ENCODE measurements around the gene CDC42BPA. TPM values are rescaled to one million over a fixed set of nuclear protein-coding genes. Genes with fewer than 3 reads are reported as not detected.

CDC42BPA gene
- total RNA-seq, 2 experiments from 2014 or later = 3.6 to 3.8 TPM

GRCh38 chr1:227323967-227324268 is 5.6 kb upstream of the CDC42BPA start:
- peaks cover 10% of the 10 kb centered on the region for H3K4me1 Mint-ChIP-seq
- H3K9me3 Mint-ChIP-seq = no peaks in the 10 kb centered on the region
- H3K4me3 Mint-ChIP-seq = no peak overlapping the region
- DNase-seq = no peak
- peaks cover 30% of the 10 kb centered on the region for H3K27me3 Mint-ChIP-seq
- POLR2A ChIA-PET = interaction anchor here (0.6 kb wide), 1 partner anchor 890 kb away, joined by 4 read pairs; no protein-coding TSS in a partner anchor
- no peaks in the 10 kb centered on the region for H3K36me3 Mint-ChIP-seq (ENCODE audit: low read depth)
- H3K27ac Mint-ChIP-seq = no peak overlapping the region
- CTCF ChIA-PET = no interaction called here

DNA sequence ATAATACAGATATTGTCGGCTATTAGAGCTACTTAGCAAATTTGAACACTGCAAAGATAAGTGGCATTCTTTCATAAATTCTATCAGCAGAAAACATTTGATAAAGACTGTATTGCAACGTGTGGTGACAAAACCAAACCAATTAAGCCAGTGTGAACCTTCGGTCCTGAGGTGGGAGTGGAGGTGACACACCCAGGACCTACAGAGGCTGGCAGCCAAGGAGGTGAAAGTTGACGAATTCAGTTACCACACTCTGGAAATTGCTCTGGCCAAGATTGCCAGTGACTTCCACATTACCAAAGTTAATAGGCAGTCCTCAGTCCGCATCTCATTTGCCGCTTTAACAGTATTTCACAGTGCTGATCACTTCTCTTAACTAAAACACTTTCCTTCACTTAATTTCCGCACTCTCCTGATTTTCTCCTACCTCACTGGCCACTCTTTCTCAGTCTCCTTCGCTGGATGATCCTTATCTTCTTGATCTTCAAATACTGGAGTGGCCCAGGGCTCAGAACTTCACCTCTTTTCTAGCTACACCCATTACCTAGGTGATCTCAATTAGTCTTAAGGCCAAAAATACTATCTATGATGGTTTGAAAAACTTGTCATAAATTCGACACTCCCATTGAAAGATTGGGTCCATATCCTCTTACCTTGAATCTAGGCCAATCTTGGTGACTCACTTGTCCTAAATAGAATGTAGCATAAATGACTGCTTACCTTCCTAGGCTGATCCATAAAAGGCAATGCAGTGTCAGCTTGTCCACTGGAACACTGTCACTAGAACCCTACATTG is 5.1 kb upstream of the CDC42BPA start:
- Mint-ChIP-seq H3K27me3 (peaks cover 33% of the 10 kb centered on the region), H3K4me3 (no peak overlapping the region), H3K9me3 (no peaks in the 10 kb centered on the region), H3K4me1 (peaks cover 10% of the 10 kb centered on the region), H3K36me3 (ENCODE audit: low read depth) (no peaks in the 10 kb centered on the region), H3K27ac (no peak overlapping the region)
- DNase-seq = no peak
- ChIA-PET CTCF (interaction anchor here (0.7 kb wide), 1 partner anchor 467 kb away, joined by 3 read pairs; no protein-coding TSS in a partner anchor), POLR2A (interaction anchor here (0.6 kb wide), 1 partner anchor 890 kb away, joined by 4 read pairs; no protein-coding TSS in a partner anchor)

DNA sequence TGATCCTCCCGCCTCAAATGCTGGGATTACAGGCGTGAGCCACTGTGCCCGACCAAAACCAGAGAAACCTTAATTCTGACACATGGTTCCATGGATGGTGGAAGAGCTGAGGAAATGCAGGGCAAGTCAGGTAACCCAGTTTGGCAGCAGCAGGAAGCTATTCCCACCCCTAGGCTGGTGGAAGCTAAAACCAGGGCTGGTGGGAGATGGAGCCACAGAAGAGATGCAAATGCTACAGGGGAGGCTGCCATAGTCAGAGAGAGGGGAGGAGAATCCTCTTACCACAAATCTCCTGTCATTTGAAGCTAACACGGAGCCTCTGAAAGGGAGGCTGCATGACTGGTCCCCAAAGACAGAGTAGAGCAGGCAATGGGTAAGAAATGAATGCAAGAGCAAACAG is 4.1 kb upstream of the CDC42BPA start:
- ChIA-PET POLR2A (no interaction called here), CTCF (interaction anchor here (0.7 kb wide), 1 partner anchor 416 kb away, joined by 3 read pairs; no protein-coding TSS in a partner anchor)

GRCh38 chr1:227321035-227321434 is 2.7 kb upstream of the CDC42BPA start:
- Mint-ChIP-seq H3K4me3 (no peak overlapping the region), H3K27ac (no peak overlapping the region), H3K27me3 (peaks cover 48% of the 10 kb centered on the region)

More for the DNA sequence above, 4.1 kb upstream of the CDC42BPA start:
- H3K9me3 Mint-ChIP-seq = no peaks in the 10 kb centered on the region
- H3K4me1 Mint-ChIP-seq = peaks cover 13% of the 10 kb centered on the region
- H3K27me3 Mint-ChIP-seq = peaks cover 36% of the 10 kb centered on the region
- H3K4me3 Mint-ChIP-seq = no peak overlapping the region
- no peak overlapping the region for H3K27ac Mint-ChIP-seq
- DNase-seq = no peak
- H3K36me3 Mint-ChIP-seq (ENCODE audit: low read depth) = no peaks in the 10 kb centered on the region

GRCh38 chr1:227320476-227320875 is 2.2 kb upstream of the CDC42BPA start:
- Mint-ChIP-seq H3K27me3 (peaks cover 54% of the 10 kb centered on the region), H3K27ac (no peak overlapping the region), H3K4me1 (peaks cover 29% of the 10 kb centered on the region), H3K4me3 (no peak overlapping the region), H3K36me3 (ENCODE audit: low read depth) (peaks cover 3% of the 10 kb centered on the region), H3K9me3 (no peaks in the 10 kb centered on the region)
- POLR2A ChIA-PET = no interaction called here
- CTCF ChIA-PET = no interaction called here
- DNase-seq = no peak

More at GRCh38 chr1:227321035-227321434, 2.7 kb upstream of the CDC42BPA start:
- ChIA-PET POLR2A (no interaction called here), CTCF (interaction anchor here (0.8 kb wide), 1 partner anchor 1016 kb away, joined by 3 read pairs; no protein-coding TSS in a partner anchor)
- Mint-ChIP-seq H3K36me3 (ENCODE audit: low read depth) (peaks cover 3% of the 10 kb centered on the region), H3K9me3 (no peaks in the 10 kb centered on the region), H3K4me1 (peaks cover 23% of the 10 kb centered on the region)
- DNase-seq = no peak

DNA sequence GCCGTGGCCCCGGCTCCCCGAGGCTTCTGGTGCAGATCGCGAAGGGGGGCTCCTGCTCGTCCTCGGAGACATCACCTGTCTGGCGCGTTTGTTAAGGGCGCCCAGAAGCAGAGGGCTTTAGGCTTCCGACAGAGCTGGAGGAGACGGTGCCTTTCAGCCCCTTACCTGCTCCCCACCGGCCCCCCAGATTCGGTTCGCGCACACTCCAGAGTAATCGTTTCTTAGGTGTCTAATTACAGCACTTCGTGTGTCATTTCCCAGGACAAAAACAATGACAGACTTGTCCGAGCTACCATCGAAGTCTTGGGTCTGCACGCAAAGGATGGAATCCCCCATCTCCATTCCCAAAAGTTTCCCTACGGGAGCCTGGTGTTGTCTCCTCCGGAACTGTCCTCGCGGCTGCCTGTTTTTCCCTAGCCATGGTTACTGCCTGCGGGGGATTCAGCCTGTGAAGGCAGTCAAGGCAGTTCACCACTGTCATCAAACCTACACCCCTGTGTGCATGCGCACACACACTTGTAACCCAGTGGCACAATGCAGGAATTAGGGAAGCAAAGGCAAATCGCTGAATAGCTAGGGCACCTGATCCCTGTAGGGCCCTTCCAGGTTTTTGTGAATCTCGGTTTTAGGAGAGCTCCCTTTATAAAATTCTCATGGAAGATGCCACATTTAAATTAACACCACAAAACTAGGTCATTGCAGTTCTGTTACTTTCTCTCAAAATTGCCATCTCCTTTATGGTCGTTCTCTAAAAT is 738 bp upstream of the CDC42BPA start:
- Mint-ChIP-seq H3K27me3 (peaks cover 54% of the 10 kb centered on the region), H3K36me3 (ENCODE audit: low read depth) (peaks cover 3% of the 10 kb centered on the region), H3K9me3 (no peaks in the 10 kb centered on the region), H3K4me3 (peak overlapping the region; percentile 66), H3K27ac (no peak overlapping the region), H3K4me1 (peaks cover 29% of the 10 kb centered on the region)
- POLR2A ChIA-PET = no interaction called here
- no peak for DNase-seq
- CTCF ChIA-PET = interaction anchor here (0.6 kb wide), 1 partner anchor 177 kb away, joined by 3 read pairs; no protein-coding TSS in a partner anchor

DNA sequence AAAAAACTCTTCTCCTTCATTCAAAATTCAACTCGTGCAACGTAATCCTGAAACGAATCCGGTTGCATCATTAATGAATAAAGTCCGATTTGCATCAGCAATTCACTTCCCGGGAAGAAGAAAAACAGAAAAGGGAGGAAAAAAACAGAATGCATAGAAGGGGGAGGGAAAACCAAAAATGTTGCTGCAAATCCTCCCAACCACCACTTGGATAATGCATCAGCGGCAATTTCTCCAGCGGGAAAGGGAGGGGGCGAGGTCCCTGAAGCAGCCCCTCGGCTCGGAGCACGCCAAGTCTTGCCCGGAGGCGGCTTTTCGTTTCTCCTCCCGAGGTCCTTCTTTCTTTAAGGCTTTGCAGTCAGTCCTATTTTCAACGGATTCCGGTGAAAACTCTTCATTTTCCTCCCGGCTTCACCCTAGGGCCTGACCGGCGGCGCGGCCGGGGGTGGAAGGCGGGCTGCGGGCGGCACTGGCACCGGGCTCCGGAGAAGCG is 723 bp downstream of the CDC42BPA start:
- H3K27ac Mint-ChIP-seq = peak overlapping the region; percentile 82
- H3K4me3 Mint-ChIP-seq = peak overlapping the region; percentile 82
- H3K36me3 Mint-ChIP-seq (ENCODE audit: low read depth) = peaks cover 3% of the 10 kb centered on the region
- ChIA-PET POLR2A (no interaction called here), CTCF (no interaction called here)
- DNase-seq = no peak
- no peaks in the 10 kb centered on the region for H3K9me3 Mint-ChIP-seq
- H3K4me1 Mint-ChIP-seq = peaks cover 29% of the 10 kb centered on the region
- peaks cover 57% of the 10 kb centered on the region for H3K27me3 Mint-ChIP-seq

DNA sequence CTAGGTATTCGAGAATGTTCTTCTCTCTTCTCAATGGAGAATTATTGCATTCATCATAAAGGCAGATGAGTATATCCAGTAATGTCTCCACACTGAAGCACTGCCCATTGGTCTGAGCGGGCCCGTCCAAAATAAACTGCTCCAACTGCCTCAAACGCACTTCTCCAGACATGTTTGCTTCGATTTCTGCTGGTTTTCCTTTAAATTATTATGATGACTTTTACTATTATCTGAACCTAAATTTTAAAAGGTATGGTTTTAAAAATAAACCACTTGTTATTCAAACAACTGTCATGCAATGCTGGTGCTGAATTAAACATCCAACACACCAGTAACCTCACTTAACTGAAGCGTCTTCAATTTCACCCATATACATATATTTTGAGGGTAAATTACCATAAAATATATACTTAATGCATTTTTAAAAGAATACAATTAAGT is 1.3 kb downstream of the CDC42BPA start:
- peaks cover 56% of the 10 kb centered on the region for H3K27me3 Mint-ChIP-seq
- peaks cover 29% of the 10 kb centered on the region for H3K4me1 Mint-ChIP-seq
- H3K4me3 Mint-ChIP-seq = peak overlapping the region; percentile 48
- H3K9me3 Mint-ChIP-seq = no peaks in the 10 kb centered on the region
- POLR2A ChIA-PET = no interaction called here
- CTCF ChIA-PET = no interaction called here
- no peak overlapping the region for H3K27ac Mint-ChIP-seq
- peaks cover 3% of the 10 kb centered on the region for H3K36me3 Mint-ChIP-seq (ENCODE audit: low read depth)
- DNase-seq = no peak

GRCh38 chr1:227316456-227316855 is 1.8 kb downstream of the CDC42BPA start:
- Mint-ChIP-seq H3K36me3 (ENCODE audit: low read depth) (peaks cover 3% of the 10 kb centered on the region), H3K4me1 (peaks cover 28% of the 10 kb centered on the region), H3K27me3 (peaks cover 57% of the 10 kb centered on the region), H3K27ac (no peak overlapping the region), H3K4me3 (peak overlapping the region; percentile 48), H3K9me3 (no peaks in the 10 kb centered on the region)
- POLR2A ChIA-PET = no interaction called here
- CTCF ChIA-PET = no interaction called here
- no peak for DNase-seq

DNA sequence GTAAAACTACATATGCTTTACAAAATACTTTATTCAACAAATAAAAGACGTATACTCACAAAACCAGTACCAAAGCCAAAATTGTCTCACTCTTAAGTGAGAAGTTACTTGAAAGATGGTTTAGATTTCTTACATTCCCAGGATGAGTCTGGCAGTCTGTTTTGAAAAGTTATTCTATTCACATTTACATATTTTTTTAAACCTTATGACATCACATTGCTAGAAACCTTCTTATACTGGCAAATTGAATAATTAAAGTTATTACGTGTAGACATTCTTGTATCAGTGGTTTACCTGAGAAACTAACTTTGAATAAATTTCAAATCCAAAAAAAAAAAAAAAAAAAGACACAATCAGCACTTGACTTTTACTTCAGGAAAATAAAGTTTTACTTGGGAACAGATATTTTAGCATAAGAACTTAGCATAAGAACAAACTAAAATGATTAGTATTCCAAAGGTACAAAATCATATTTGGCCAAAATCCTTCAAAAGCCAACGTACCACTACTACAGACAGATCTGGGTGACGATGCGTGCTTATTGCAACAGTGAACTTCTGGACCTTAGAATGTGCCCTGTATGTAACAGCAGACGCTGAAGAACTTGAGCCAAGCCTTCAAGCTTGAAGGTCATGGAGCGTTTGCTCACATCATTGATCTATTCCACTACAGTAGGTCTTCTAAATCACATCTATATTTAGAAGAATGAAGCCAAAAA is 2.5 kb downstream of the CDC42BPA start:
- Mint-ChIP-seq H3K4me1 (peaks cover 22% of the 10 kb centered on the region), H3K27ac (no peak overlapping the region), H3K4me3 (peak overlapping the region; percentile 48), H3K36me3 (ENCODE audit: low read depth) (peaks cover 3% of the 10 kb centered on the region), H3K27me3 (peaks cover 54% of the 10 kb centered on the region), H3K9me3 (no peaks in the 10 kb centered on the region)
- DNase-seq = no peak
- ChIA-PET POLR2A (no interaction called here), CTCF (no interaction called here)

DNA sequence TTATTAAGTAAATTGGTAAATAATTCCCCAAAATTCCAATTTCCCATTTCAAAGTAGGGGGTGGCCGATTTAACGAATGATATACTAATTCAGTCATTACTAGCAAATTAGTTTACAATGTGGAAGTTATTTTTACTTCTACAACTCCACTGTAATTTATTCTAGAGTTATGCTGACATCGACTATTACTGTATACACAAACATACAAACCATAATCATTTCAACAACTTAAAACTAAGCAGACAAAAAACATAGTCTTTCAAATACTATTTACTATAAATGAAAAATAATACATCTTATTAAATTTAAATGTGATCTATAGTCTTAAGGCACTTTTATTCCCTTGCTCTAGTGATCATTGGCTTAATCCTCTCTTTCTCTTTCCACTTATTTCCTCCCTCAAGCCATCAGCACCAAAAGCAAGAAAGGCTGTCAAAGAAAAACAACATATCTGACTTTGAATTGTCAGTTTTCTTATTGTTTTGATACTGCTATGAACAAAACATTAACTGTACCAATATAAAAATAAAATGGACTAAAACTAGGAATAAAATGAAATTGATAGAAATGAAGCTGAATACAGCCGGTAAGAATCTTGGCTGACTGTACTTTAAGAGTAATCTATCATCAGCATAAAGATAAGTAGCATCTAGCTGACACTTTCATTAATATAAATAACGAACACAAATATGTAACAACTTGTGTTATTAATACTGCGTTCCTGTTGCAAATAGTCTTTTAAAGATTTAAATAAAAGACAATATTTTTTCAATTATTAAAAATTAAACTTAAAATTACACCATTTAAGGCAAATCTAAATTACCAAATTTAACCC is 4.1 kb downstream of the CDC42BPA start:
- Mint-ChIP-seq H3K4me1 (peaks cover 21% of the 10 kb centered on the region), H3K27ac (no peak overlapping the region), H3K9me3 (no peaks in the 10 kb centered on the region), H3K27me3 (peaks cover 44% of the 10 kb centered on the region), H3K36me3 (ENCODE audit: low read depth) (peaks cover 3% of the 10 kb centered on the region), H3K4me3 (no peak overlapping the region)
- CTCF ChIA-PET = no interaction called here
- POLR2A ChIA-PET = no interaction called here
- DNase-seq = no peak

DNA sequence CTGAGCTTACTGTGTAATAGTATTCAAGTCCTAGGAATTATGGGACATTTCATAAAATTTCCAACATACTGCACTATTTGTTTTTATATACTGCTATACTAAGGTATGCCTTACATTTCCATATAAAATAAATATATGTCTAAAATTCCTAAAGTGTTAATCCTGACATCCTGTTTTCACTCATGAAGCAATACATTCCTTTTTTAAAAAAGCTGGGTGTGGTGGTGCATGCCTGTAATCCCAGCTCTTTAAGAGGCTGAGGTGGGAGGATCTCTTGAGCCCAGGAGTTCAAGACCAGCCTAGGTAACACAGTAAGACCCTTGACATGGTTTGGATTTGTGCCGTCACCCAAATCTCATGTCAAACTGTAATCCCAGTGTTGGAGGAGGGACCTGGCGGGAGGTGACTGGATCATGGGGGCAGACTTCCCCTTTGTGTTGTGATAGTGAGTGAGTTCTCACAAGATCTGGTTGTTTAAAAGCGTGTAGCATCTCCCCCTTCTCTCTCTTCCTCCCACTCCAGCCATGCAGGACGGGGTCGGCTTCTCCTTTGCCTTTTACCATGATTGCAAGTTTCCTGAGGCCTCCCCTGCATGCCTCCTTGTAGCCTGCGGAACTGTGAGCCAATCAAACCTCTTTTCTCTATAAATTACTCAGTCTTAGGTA is 5.8 kb downstream of the CDC42BPA start:
- no peak for DNase-seq
- Mint-ChIP-seq H3K9me3 (no peaks in the 10 kb centered on the region), H3K27me3 (peaks cover 36% of the 10 kb centered on the region), H3K36me3 (ENCODE audit: low read depth) (peaks cover 3% of the 10 kb centered on the region), H3K4me1 (peaks cover 22% of the 10 kb centered on the region), H3K4me3 (no peak overlapping the region), H3K27ac (no peak overlapping the region)
- CTCF ChIA-PET = no interaction called here
- POLR2A ChIA-PET = no interaction called here
